ENCODE measurements around the gene TRPM2.

GRCh38 chr21:44439211-44439600, 85.8 kb downstream of the TRPM2 start:
- TF ChIP-seq CTCF (CRISPR knock-in tag; IDR thresholded peaks at IDR 0.05) (peak; percentile 39), ARID2 (CRISPR knock-in tag; IDR thresholded peaks at IDR 0.05; ENCODE audit: borderline replicate concordance) (no peak), NR2C2 (CRISPR knock-in tag; IDR thresholded peaks at IDR 0.05; ENCODE audit: borderline replicate concordance) (no peak), ZNF274 (CRISPR knock-in tag; IDR thresholded peaks at IDR 0.05) (no peak), MXI1 (IDR thresholded peaks at IDR 0.05; ENCODE audit: borderline replicate concordance, low read depth, low read length) (no peak), UBTF (CRISPR knock-in tag; IDR thresholded peaks at IDR 0.05) (no peak), CREB1 (IDR thresholded peaks at IDR 0.05) (no peak), CREB1 (CRISPR knock-in tag; IDR thresholded peaks at IDR 0.05) (no peak), FOSL1 (CRISPR knock-in tag; IDR thresholded peaks at IDR 0.05; ENCODE audit: borderline replicate concordance) (no peak), SYNCRIP (IDR thresholded peaks at IDR 0.05; ENCODE audit: insufficient read depth, low read depth, low read length) (no peak), REST (IDR thresholded peaks at IDR 0.05; ENCODE audit: borderline replicate concordance in 1 of 2, low read depth in 1 of 2, low read length in 2 of 2) (no peak), ZNF644 (CRISPR knock-in tag; IDR thresholded peaks at IDR 0.05; ENCODE audit: low read depth) (no peak), ZSCAN29 (CRISPR knock-in tag; conservative IDR thresholded peaks at IDR 0.05) (no peak), RXRB (CRISPR knock-in tag; IDR thresholded peaks at IDR 0.05; ENCODE audit: borderline replicate concordance) (no peak), ZBTB10 (CRISPR knock-in tag; IDR thresholded peaks at IDR 0.05; ENCODE audit: borderline replicate concordance) (no peak)

Data from HepG2 (cell line).